Activated naive CD4-positive, alpha-beta T cell (primary cell): Measurements from ENCODE around the gene SCO2.
A peak's percentile ranks its signal among the peaks of the same experiment; 100 is the strongest.

ENCODE experiments used
- DNase-seq, 4 experiments: peaks; one replicate each; lab custom pipeline; 2025; lab: John Stamatoyannopoulos, UW

Gene SCO2

DNA sequence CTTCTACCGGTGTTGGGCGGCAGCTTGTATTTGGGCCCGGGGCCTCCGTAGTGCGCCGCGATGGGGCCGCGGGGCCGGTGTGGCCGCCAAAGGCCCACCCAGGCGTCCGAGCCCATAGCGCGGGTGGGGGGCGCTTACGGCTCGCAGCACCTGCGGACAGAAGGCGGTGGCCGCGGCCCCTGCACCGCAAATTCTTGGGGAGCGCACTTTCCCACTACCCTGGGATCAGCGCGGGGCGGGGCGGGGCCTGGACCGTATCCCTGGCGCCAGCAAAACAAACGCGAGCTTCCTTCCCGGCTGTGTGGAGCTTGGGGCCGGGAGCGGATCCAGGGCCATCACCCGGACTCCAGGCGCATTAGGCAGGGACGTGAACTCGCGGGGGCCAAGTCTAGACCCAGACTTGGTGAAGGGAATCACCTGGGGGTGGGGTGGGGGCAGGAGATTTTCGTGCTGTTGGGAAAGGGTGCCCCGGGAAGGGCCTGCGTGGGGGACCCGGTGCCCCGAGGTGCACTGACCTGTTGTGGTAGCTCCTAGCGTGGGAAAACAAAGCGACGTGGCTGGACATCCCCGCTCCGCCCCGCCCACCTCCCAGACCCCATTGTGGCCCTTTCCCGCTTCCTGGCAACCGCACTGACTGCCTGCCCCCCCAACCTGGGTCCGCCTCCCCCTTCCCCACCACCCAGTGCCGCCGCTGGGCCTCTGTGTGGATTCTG, 6.7 kb upstream of the SCO2 start:
- no peak for DNase-seq

DNA sequence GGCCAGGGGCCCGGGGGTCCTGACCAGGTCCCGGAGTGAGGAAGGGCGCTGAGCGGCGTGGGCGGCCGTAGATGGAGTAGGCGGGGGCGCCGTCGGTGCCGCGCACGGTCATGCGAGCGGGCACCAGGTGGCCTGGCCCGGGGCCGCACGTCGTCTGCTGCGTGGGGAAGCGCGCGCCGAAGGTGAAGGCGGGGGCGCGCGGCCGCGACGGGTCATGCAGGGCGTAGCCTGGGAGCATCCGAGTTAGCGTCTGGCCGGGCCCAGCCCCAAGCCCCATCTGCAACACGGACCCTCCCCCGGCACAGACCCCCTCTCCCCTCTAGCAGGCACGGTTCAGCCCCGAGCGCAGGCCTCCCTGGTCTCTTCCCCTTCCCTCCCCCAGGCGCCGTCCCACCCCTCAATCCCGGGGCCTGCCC, 6.2 kb upstream of the SCO2 start:
- peak in 2 of 4 experiments; percentile 56 to 63 for DNase-seq

GRCh38 chr22:50530877-50531545, 5.6 kb upstream of the SCO2 start:
- DNase-seq: peak; percentile 41 to 69 (median 60)

DNA sequence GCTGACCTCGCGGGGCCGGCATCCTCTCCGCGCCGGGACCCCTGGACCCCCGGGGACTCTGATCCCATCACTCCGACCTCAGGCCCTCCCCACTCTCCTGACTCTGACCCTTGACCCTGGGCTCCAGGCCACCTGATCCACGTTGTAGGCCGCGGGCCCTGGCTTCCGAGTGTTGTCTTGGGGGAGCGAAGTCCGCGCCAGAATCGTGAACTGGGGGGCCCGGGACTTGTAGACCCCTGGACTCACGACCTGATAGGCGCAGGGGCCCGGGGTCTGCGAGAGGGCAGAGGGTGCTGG, 5.1 kb upstream of the SCO2 start:
- DNase-seq: no peak

DNA sequence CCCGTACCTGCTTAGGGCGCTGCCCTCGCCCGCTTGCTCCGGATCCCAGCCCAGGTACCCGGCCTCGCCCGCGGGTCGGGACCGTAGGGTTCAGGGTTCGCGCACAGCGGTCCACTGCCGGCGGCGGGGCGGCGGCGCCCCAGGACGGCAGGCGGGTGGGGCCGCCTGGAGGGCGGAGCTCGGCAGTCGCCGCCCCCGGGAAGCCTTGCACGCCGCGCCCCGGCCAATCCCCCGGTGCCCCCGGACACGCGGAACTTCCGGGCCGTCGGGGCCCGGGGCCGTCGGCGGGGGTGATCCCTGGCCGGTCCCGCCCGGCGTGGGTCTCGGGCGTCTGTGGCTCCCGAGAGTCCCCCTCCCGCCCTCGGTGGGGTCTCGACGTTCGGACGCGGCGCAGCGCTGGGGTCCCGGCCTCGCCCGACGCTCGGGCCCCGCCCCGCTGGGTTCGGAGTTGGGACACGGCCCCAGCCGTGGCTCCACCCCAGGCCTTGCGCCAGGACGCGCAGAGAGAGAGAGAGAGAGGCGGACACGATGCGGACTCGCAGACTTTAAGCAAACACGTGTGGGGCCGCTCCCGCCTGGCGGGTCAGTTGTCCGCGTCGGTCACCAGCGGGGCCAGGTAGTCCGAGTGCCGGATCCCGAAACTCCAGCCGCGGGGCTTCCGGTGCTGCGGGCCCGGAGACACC, 4.6 kb upstream of the SCO2 start, which contains the start of gene TYMP:
TYMP (minus strand) TSS at position 116 of the 683 bp plus-strand sequence. CDS start 303 bp downstream, outside the sequence.
- DNase-seq: peak in 2 of 4 experiments; percentile 34 to 60

GRCh38 chr22:50529416-50529896, 4.1 kb upstream of the SCO2 start:
- no peak for DNase-seq

DNA sequence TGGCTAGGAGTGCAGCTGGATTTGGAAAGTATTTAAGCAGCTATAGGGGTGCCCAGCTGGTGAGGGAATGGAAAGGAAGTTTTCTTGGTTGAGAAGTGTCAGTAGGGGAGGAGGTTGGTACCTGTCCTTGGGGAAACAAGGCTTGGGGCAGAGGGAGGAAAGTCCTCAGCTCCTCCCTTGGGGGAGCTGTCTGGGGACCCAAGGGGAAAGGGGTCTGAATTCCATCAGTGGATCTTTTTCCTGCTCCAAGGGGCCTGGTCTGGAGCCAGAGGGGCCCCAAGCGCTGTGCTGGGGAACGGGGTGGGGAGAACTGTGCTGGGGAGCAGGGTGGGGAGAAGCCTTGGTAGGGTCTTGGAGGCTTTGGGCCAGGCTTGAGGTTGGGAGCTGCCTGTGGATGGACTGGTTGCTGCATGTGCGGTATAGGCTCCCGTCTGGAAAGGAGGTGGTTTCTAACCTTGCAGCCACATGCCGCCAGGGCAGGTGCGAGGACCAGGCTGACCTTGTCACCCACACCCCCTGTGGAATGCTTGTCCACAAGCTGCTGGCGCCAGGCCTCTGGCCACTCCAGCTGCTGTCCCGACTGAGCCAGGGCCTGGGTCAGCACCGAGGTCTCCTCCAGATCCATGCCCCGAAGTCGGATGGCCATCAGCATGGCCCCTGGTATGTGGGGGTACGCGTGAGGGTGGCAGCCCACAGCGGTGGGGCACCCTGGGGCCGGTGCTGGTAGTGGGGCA, 3.5 kb upstream of the SCO2 start:
- no peak for DNase-seq

GRCh38 chr22:50527921-50528681, 2.7 kb upstream of the SCO2 start:
- DNase-seq: no peak

DNA sequence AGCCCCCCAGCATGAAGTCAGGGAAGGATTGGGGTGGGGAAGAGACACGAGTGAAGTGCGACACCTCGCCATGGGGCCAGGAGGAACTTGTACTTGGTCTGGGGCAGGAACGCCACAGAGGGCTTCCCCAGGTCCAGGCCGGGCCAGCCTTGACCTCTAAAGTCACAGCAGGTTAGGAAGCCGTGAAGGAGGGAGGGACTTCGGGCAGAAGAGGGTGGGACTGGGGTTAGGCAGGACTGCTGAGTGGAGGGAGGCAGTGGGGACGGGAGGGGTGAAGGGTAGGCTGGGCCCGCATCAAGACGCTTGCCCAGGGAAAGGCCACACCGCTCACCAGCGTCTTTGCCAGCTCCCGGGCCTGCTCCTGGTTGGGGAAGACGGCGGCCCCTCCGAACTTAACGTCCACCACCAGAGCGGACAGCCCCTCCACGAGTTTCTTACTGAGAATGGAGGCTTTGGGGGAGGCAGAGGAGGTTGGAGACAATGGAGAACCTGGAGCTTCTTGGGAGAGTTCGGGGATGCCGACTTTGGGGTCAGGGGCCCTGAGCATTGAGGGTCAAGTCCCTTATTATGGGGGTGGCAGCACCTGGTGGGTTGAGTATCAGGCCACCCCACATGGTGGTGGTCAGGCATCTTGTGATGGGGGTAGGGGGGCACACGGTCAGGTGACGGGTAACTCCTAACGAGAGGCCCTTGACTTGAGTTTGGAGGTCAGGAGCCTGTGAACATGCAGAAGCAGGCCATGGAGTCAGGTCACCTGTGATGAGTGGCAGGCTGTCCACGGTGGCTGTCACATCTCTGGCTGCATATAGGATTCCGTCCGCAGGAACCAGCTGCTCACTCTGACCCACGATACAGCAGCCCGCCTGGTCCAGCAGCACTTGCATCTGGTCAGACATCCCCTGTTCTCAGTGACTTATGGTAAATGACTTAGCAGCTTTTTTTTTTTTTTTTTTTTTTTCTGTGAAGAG, 1.7 kb upstream of the SCO2 start:
- DNase-seq: no peak

- DNase-seq: peak; percentile 70 to 77 (median 73)
Observed at GRCh38 chr22:50526108-50526833, 873 bp upstream of the SCO2 start.

- no peak for DNase-seq
Observed at GRCh38 chr22:50525858-50526107, 385 bp upstream of the SCO2 start.

DNA sequence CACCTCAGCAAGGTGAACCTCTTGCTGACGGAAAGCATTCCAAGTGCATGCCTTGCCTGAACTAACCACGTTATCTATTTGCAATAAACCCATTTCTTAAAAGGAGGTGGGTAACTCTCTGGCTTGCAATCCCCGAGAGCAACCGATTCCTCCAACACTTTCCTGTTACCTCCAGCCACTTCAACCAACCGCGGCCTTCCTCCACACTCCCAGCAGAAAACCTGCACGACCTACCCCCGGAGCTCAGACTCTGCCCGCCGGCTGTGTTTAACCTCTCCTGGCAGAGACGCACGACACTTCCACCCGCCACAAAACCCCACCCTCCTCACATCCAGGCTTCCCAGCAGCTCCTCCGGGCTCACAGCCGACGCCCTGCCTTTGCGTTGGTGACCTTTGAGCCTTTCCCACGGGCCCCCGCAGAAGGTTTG, 708 bp downstream of the SCO2 start:
- no peak for DNase-seq

DNA sequence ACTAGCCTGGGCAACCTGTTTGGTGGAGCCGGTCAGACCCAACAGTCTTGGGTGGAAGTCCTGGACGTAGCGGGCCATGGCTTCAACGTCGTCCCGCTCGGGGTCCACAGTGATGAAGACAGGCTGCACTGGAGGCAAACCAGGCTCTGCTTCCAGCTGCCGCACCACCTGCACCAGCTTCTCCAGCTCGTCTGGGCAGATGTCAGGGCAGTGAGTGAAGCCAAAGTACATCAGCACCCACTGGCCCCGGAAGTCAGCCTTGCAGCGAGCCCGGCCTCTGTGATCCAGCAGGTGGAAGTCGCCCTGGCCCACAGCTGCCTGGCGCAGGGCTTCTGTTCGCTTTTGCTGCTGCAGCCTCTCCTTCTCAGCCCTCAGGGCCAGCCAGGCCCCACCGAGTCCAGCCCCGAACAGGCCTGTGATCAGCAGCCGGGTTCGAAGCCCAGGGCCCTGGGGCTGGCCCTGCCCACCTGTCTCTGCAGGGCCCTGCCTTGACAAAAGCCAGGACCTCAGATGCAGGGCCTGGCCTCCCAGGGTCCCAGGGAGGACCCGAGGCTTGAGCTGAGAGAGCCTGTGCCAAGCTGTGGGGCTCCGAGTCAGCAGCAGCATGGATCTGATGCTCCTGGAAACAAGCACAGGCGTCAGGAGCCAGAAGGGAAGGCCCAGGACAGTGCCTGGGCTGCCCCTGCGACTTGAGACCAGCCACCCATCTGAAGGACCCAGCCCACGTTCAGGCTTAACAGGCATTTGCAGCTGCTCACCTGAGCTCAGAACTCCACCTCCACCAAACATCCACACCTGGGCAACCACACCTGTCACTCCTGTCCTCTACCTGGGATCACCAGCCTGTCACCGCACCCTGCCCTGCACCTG, 1.4 kb downstream of the SCO2 start:
- no peak for DNase-seq

GRCh38 chr22:50523458-50523805, 2.0 kb downstream of the SCO2 start:
- no peak for DNase-seq

- DNase-seq: no peak
Observed at GRCh38 chr22:50522806-50523438, 2.5 kb downstream of the SCO2 start.

- DNase-seq: no peak
Observed at GRCh38 chr22:50522208-50522805, 3.1 kb downstream of the SCO2 start.

DNA sequence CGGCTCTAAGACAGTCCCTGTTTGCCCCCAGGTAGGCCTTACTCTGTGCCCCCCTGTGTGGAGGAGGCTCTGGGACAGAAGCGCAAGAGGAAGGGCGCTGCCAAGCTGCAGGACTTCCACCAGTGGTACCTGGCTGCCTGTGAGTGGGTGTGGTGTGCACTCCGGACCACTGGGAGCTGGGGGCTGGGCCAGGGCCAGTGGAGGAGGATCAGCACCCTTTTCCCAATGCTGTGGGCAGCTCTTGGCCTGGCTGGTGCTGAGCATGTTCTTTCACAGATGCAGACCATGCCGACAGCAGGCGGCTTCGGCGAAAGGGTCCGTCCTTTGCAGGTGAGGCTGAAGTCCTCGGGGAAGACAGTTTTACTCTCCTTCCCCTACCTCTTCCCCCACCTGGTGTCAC, 3.7 kb downstream of the SCO2 start:
- DNase-seq: no peak

DNA sequence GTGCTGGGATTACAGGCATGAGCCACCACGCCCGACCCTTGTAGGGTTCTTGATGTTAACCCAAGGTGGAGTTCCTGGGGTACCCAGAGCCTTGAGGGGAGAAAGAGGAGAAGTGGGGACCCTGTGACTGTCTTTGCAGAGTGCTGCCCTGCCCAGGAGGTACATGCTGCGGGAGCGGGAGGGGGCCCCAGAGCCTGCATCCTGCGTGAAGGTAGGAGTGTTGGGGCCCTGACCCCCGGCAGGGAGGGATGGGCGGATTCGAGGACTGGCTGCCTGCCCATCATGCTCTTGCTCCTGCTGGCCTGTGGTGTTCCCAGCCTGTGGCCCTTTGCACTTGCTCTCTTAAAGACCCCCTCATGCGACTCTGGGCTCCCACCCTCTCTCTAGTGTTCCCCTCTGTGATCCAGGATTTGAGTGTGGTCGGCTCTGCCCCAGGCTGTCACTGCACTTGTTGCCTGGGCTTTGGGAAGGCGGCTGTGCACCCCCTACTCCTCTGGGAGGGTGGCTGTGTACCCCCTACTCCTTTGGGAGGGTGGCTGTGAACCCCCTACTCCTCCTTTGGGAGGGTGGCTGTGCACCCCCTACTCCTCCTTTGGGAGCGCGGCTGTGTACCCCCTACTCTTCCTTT, 4.5 kb downstream of the SCO2 start:
- DNase-seq: no peak
